H1 (cell line): Measurements from ENCODE around the gene NRK.

Experiments
- ASH2L ChIP-seq: fragments of 200-600, 300-600 bp; sonication (generic); IDR thresholded peaks from one replicate; pipeline ENCODE4 v1.7.1; 2017; ENCODE audit warnings: low read length
- FOSL1 ChIP-seq: IDR thresholded peaks from 2 replicates; pipeline ENCODE4 v1.6.1; 2011; ENCODE audit warnings: mild to moderate bottlenecking, low read depth, low read length, moderate library complexity; ENCODE audit not compliant: insufficient read depth
- MAFK ChIP-seq: IDR thresholded peaks from 2 replicates; pipeline ENCODE4 v1.6.1; 2012; ENCODE audit warnings: low read depth, mild to moderate bottlenecking, improper control_type of control experiment, low read length
- POLR2A ChIP-seq, 2 experiments: IDR thresholded peaks; 1 replicate in 1 of 2; 2 replicates in 1 of 2; pipeline ENCODE4 v1.6.1; 2011; ENCODE audit warnings: low read depth in 2 of 2, low read length in 2 of 2, mild to moderate bottlenecking in 2 of 2; ENCODE audit errors: control extremely low read depth in 1 of 2
- POLR2AphosphoS5 ChIP-seq: IDR thresholded peaks from 2 replicates; pipeline ENCODE4 v1.6.1; 2011; ENCODE audit warnings: low read depth, low read length
- SP1 ChIP-seq: IDR thresholded peaks from 2 replicates; pipeline ENCODE4 v1.6.1; 2011; ENCODE audit warnings: low read depth, low read length
- YY1 ChIP-seq: IDR thresholded peaks from 2 replicates; pipeline ENCODE4 v1.6.1; 2011; ENCODE audit warnings: low read depth, mild to moderate bottlenecking, low read length
- ZNF274 ChIP-seq: IDR thresholded peaks from 2 replicates; pipeline ENCODE4 v1.7.0; 2012; ENCODE audit warnings: low read length, borderline replicate concordance; ENCODE audit errors: extremely low read depth
- TF ChIP-seq, protein P1 (sequence below): IDR thresholded peaks from 2 replicates; pipeline ENCODE4 v1.6.1; 2011; ENCODE audit warnings: low read depth, mild to moderate bottlenecking, low read length; ENCODE audit not compliant: insufficient read depth
- TF ChIP-seq, protein P2 (sequence below), 3 experiments: IDR thresholded peaks; 1 replicate in 2 of 3; 2 replicates in 1 of 3; pipeline versions ENCODE4 v1.5.1 to v1.6.1; 2011; ENCODE audit warnings: low read length in 3 of 3, mild to moderate bottlenecking in 3 of 3, inconsistent platforms in 2 of 3, low read depth in 1 of 3, moderate library complexity in 1 of 3; ENCODE audit not compliant: insufficient read depth in 1 of 3; ENCODE audit errors: control extremely low read depth in 1 of 3
- TF ChIP-seq, protein P3 (sequence below): IDR thresholded peaks from 2 replicates; pipeline ENCODE4 v1.6.1; 2012; ENCODE audit warnings: inconsistent platforms
- TF ChIP-seq, protein P4 (sequence below): IDR thresholded peaks from 2 replicates; pipeline ENCODE4 v1.6.1; 2012; ENCODE audit warnings: inconsistent platforms

DNA sequence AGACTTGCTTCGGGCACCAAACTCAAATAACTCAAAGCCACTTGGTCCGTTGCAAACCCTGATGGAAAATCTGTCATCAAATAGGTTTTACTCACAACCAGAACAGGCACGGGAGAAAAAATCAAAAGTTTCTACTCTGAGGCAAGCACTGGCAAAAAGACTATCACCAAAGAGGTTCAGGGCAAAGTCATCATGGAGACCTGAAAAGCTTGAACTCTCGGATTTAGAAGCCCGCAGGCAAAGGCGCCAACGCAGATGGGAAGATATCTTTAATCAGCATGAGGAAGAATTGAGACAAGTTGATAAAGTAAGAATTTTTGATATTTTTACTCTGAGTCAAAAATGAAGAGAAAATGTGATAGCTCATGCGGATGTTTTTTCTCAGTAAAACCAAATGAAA lies 87.2 kb downstream of the NRK start:
- TF ChIP-seq, protein P1, sequence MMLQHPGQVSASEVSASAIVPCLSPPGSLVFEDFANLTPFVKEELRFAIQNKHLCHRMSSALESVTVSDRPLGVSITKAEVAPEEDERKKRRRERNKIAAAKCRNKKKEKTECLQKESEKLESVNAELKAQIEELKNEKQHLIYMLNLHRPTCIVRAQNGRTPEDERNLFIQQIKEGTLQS: no peak
- TF ChIP-seq, protein P2, sequence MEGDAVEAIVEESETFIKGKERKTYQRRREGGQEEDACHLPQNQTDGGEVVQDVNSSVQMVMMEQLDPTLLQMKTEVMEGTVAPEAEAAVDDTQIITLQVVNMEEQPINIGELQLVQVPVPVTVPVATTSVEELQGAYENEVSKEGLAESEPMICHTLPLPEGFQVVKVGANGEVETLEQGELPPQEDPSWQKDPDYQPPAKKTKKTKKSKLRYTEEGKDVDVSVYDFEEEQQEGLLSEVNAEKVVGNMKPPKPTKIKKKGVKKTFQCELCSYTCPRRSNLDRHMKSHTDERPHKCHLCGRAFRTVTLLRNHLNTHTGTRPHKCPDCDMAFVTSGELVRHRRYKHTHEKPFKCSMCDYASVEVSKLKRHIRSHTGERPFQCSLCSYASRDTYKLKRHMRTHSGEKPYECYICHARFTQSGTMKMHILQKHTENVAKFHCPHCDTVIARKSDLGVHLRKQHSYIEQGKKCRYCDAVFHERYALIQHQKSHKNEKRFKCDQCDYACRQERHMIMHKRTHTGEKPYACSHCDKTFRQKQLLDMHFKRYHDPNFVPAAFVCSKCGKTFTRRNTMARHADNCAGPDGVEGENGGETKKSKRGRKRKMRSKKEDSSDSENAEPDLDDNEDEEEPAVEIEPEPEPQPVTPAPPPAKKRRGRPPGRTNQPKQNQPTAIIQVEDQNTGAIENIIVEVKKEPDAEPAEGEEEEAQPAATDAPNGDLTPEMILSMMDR (IDR thresholded peaks at IDR 0.05; ENCODE audit: control extremely low read depth in 1 of 3, insufficient read depth in 1 of 3, low read depth in 1 of 3, low read length in 3 of 3): no peak
- TF ChIP-seq ASH2L (no peak), YY1 (no peak), FOSL1 (no peak), SP1 (no peak), MAFK (no peak), POLR2A (IDR thresholded peaks at IDR 0.05; ENCODE audit: control extremely low read depth in 1 of 2, low read depth in 2 of 2, low read length in 2 of 2) (no peak), POLR2AphosphoS5 (no peak), ZNF274 (no peak)
- TF ChIP-seq, protein P3, sequence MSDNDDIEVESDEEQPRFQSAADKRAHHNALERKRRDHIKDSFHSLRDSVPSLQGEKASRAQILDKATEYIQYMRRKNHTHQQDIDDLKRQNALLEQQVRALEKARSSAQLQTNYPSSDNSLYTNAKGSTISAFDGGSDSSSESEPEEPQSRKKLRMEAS: no peak
- TF ChIP-seq, protein P4, sequence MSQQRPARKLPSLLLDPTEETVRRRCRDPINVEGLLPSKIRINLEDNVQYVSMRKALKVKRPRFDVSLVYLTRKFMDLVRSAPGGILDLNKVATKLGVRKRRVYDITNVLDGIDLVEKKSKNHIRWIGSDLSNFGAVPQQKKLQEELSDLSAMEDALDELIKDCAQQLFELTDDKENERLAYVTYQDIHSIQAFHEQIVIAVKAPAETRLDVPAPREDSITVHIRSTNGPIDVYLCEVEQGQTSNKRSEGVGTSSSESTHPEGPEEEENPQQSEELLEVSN: no peak
